HCT116 (cell line): Measurements from ENCODE around the gene SHROOM1. TPM values are rescaled to one million over a fixed set of nuclear protein-coding genes. Genes with fewer than 3 reads are reported as not detected.
"Not testable (repeated sequence)": the region's sequence is repeated elsewhere in the genome, so short reads cannot be mapped to it uniquely, and the experiment has no call there.

Experiments used
- ATAC-seq: fragments of 200-7000 bp; cut with Tn5 transposase; 2 replicates; pipeline ENCODE4 v1.9.1; 2020; ENCODE audit warnings: mild to moderate bottlenecking, moderate library complexity
- BruUV-seq: library from RNA; stranded (reverse); fragments of 400-500 nt; replicated peaks from 2 replicates; lab custom pipeline; 2021; lab: Mats Ljungman, UMichigan
- CTCF ChIA-PET: fragments of 300-600 bp; sonication (Branson Sonifier 250); formaldehyde crosslinking; loops from one replicate; lab custom pipeline; 2021; ENCODE audit warnings: antibody characterized with exemption; lab: Charles Lee
- POLR2A ChIA-PET: fragments of 300-600, 350-600 bp; sonication (Branson Sonifier 250); formaldehyde crosslinking; loops from one replicate; lab custom pipeline; 2021; ENCODE audit warnings: antibody characterized with exemption; lab: Charles Lee
- RAD21 ChIA-PET, 2 experiments: fragments of 300-600 bp; sonication (Branson Sonifier 250); formaldehyde crosslinking; loops; one replicate each; lab custom pipeline; 2023; ENCODE audit warnings: low total read pairs in 2 of 2; ENCODE audit not compliant: uncharacterized antibody in 2 of 2, unreplicated experiment in 2 of 2, low non-redundant PET in 1 of 2; lab: Charles Lee
- DNase-seq: peaks from one replicate; pipeline ENCODE4 v3.0.0-alpha.2; 2010; ENCODE audit warnings: low read depth, low spot score
- H2AFZ ChIP-seq: fragments of 200-600 bp; shearing (Covaris generic), sonication (generic); 2 replicates; pipeline ENCODE4 v1.6.1; 2017; ENCODE audit warnings: low read depth, mixed run types, mixed read lengths, antibody characterized with exemption, low read length; ENCODE audit not compliant: poor library complexity, severe bottlenecking
- H3K27ac ChIP-seq: 2 replicates; pipeline ENCODE4 v1.5.1; 2012; ENCODE audit warnings: low read depth, low read length
- H3K27me3 ChIP-seq: fragments of 200-600 bp; sonication (generic); 2 replicates; pipeline ENCODE4 v1.6.1; 2016; ENCODE audit warnings: mixed run types, low read length, mixed read lengths; ENCODE audit not compliant: insufficient read depth
- H3K36me3 ChIP-seq, 2 experiments: fragments of 200-500 bp in 1 of 2; fragments of 200-600 bp in 1 of 2; sonication (Bioruptor generic) in 1 of 2; sonication (generic) in 1 of 2; 2 replicates each; pipeline versions ENCODE4 v1.5.1 to v1.6.1; 2014 to 2016; ENCODE audit warnings: low read length in 2 of 2, inconsistent platforms in 1 of 2, mixed read lengths in 1 of 2, mixed run types in 1 of 2; ENCODE audit not compliant: insufficient read depth in 2 of 2, control insufficient read depth in 1 of 2
- H3K4me1 ChIP-seq, 2 experiments: fragments of 200-600 bp in 1 of 2; sonication (generic) in 1 of 2; 2 replicates each; pipeline versions ENCODE4 v1.5.1 to v1.6.1; 2012 to 2017; ENCODE audit warnings: low read length in 2 of 2, inconsistent platforms in 1 of 2, mild to moderate bottlenecking in 1 of 2, mixed read lengths in 1 of 2, mixed run types in 1 of 2, moderate library complexity in 1 of 2; ENCODE audit not compliant: insufficient read depth in 2 of 2, control insufficient read depth in 1 of 2
- H3K4me2 ChIP-seq: fragments of 200-600 bp; sonication (generic); 2 replicates; pipeline ENCODE4 v1.6.1; 2017; ENCODE audit warnings: mixed run types, low read length, mixed read lengths
- H3K4me3 ChIP-seq, 2 experiments: fragments of 200-600 bp in 1 of 2; sonication (generic) in 1 of 2; replicated peaks in 1 of 2; 2 replicates each; pipeline ENCODE4 v1.5.1; 2011 to 2016; ENCODE audit warnings: low read length in 2 of 2, control low read depth in 1 of 2, low read depth in 1 of 2, mild to moderate bottlenecking in 1 of 2, mixed read lengths in 1 of 2, mixed run types in 1 of 2
- H3K79me2 ChIP-seq: fragments of 200-600 bp; sonication (generic); 2 replicates; pipeline ENCODE4 v1.6.1; 2017; ENCODE audit warnings: mild to moderate bottlenecking, mixed run types, low read length, moderate library complexity, mixed read lengths; ENCODE audit not compliant: insufficient read depth
- H3K9ac ChIP-seq: fragments of 200-600 bp; sonication (generic); 2 replicates; pipeline ENCODE4 v1.6.1; 2016; ENCODE audit warnings: low read length, mixed read lengths
- H3K9me2 ChIP-seq: fragments of 200-600 bp; sonication (generic), shearing (Covaris generic); 2 replicates; pipeline ENCODE4 v1.6.1; 2017; ENCODE audit warnings: mixed run types, mild to moderate bottlenecking, moderate library complexity; ENCODE audit not compliant: insufficient read depth
- H3K9me3 ChIP-seq, 2 experiments: fragments of 200-500 bp in 1 of 2; fragments of 200-600 bp in 1 of 2; sonication (Bioruptor generic) in 1 of 2; sonication (generic) in 1 of 2; 2 replicates each; pipeline ENCODE4 v1.6.1; 2014 to 2017; ENCODE audit warnings: low read length in 2 of 2, mixed read lengths in 2 of 2, inconsistent platforms in 1 of 2, low read depth in 1 of 2, mild to moderate bottlenecking in 1 of 2, mixed run types in 1 of 2, moderate library complexity in 1 of 2; ENCODE audit not compliant: control insufficient read depth in 1 of 2, insufficient read depth in 1 of 2
- H4K20me1 ChIP-seq: fragments of 200-600 bp; sonication (generic), shearing (Covaris generic); 2 replicates; pipeline ENCODE4 v1.6.1; 2017; ENCODE audit warnings: mixed run types, mild to moderate bottlenecking, moderate library complexity; ENCODE audit not compliant: insufficient read depth
- CBX3 ChIP-seq: IDR thresholded peaks from 2 replicates; pipeline ENCODE4 v1.6.1; 2012; ENCODE audit warnings: low read depth
- CTCF ChIP-seq, 3 experiments: fragments of 200-600 bp in 1 of 3; sonication (generic) in 1 of 3; IDR thresholded peaks in 2 of 3; conservative IDR thresholded peaks in 1 of 3; 2 replicates each; pipeline ENCODE4 v1.5.1; 2012 to 2017; ENCODE audit warnings: low read depth in 2 of 3, low read length in 2 of 3, antibody characterized with exemption in 1 of 3, borderline replicate concordance in 1 of 3, control low read depth in 1 of 3, mild to moderate bottlenecking in 1 of 3, mixed read lengths in 1 of 3, mixed run types in 1 of 3, moderate library complexity in 1 of 3; ENCODE audit not compliant: insufficient read depth in 1 of 3
- ELF1 ChIP-seq: IDR thresholded peaks from 2 replicates; pipeline ENCODE4 v1.6.1; 2012; ENCODE audit warnings: low read depth, borderline replicate concordance
- RAD21 ChIP-seq: IDR thresholded peaks from 2 replicates; pipeline ENCODE4 v1.6.1; 2012; ENCODE audit warnings: low read depth, mild to moderate bottlenecking
- YY1 ChIP-seq: IDR thresholded peaks from 2 replicates; pipeline ENCODE4 v1.6.1; 2011; ENCODE audit warnings: low read length, low read depth, moderate library complexity, mild to moderate bottlenecking; ENCODE audit not compliant: insufficient replicate concordance; ENCODE audit errors: extremely low read depth
- intact Hi-C: fragments of 100-400 bp; cut with micrococcal nuclease; formaldehyde crosslinking; loops from 2 replicates; pipeline ENCODE4 v1.10.0; 2022
- total RNA-seq: library from RNA; stranded (reverse); gene quantifications from one replicate; pipeline ENCODE4 v1.2.1, GENCODE V29; 2021; ENCODE audit not compliant: unreplicated experiment

Gene SHROOM1
- total RNA-seq, 1 experiment from 2014 or later, result 9.5 TPM

DNA sequence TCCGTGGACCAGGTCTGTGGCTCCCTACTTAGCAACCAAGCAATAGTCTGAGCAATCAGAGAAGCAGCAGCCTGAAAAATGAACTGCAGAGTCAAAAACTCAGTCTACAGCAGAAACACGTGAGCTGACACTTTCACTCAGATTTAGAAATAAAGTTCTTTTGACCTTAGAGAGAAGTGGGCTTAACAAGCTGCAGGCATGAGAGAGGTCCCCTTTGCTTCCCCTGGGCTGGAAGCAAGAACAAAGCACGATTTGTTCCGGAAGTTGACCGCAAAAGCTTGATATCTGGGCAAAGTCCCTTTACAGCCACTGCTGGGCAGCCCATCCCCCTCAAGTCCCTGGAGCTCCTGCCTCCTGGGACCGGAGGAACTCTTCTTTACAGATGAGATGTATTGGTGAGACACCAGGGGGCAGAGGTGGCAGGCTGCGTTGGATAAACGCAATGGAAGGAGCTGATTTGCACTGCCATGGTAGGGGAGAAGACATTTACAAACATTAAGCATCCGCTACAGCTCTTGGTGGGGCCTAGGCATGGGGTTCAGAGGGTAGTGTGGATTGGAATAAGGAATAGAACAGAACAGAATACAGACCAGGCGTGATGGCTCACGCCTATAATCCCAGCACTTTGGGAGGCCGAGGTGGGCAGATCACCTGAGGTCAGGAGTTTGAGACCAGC lies 23.1 kb downstream of the SHROOM1 start:
- no TSS peak for BruUV-seq
- ATAC-seq, result peak; percentile 98
- H3K9ac ChIP-seq, result 0 out of 2 replicates have a peak overlapping the region, but pooled peaks have one; percentile 16
- no peaks in the 10 kb centered on the region for H3K9me2 ChIP-seq
- intact Hi-C loops, result no loop called here
- H3K79me2 ChIP-seq, result no peaks in the 10 kb centered on the region
- DNase-seq, result peak; percentile 57
- H3K4me3 ChIP-seq, result no peak overlapping the region
- ChIA-PET CTCF (interaction anchor here (0.5 to 5.8 kb wide), 16 partner anchors 8 to 438 kb away, joined by 3 to 69 read pairs (median 4); partner anchors contain the start of genes CCNI2, KIF3A, SHROOM1 and SLC22A5), POLR2A (no interaction called here), RAD21 (interaction anchor here (1.1 to 1.4 kb wide), 2 partner anchors 13 kb away, joined by 4 to 8 read pairs; no protein-coding TSS in a partner anchor)
- H3K36me3 ChIP-seq, result no peaks in the 10 kb centered on the region
- H3K27me3 ChIP-seq, result no peaks in the 10 kb centered on the region
- peaks cover 8 to 11% of the 10 kb centered on the region in 2 experiments for H3K4me1 ChIP-seq
- no peaks in the 10 kb centered on the region for H3K9me3 ChIP-seq
- H2AFZ ChIP-seq, result peak overlapping the region; percentile 95
- peak overlapping the region; percentile 18; the same call in 1 of the 2 replicates for H3K27ac ChIP-seq
- peak overlapping the region; percentile 60 for H3K4me2 ChIP-seq
- H4K20me1 ChIP-seq, result no peaks in the 10 kb centered on the region
- no peak for TF ChIP-seq ELF1
- peak; percentile 63 for TF ChIP-seq YY1
- peak; percentile 56; the same call in 1 of the 2 replicates for TF ChIP-seq CBX3
- peak; percentile 62 for TF ChIP-seq RAD21
- peak; percentile 54 to 70 (median 60); a peak in 5 of 6 replicates for TF ChIP-seq CTCF (IDR thresholded peaks at IDR 0.05 in 2 of 3, conservative IDR thresholded peaks at IDR 0.05 in 1 of 3; ENCODE audit: borderline replicate concordance in 1 of 3, insufficient read depth in 1 of 3, low read depth in 2 of 3, low read length in 2 of 3)

- H3K4me3 ChIP-seq, POLR2A ChIA-PET: not testable (repeated sequence)
- peak overlapping the region; percentile 18; the same call in 1 of the 2 replicates for H3K27ac ChIP-seq
Observed at GRCh38 chr5:132806804-132807162, 23.7 kb downstream of the SHROOM1 start.

DNA sequence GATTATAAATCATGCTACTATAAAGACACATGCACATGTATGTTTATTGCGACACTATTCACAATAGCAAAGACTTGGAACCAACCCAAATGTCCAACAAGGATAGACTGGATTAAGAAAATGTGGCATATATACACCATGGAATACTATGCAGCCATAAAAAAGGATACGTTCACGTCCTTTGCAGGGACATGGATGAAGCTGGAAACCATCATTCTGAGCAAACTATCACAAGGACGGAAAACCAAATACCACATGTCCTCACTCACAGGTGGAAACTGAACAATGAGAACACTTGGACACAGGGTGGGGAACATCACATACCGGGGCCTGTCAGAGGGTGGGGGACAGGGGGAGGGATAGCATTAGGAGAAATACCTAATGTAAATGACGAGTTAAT lies 24.6 kb downstream of the SHROOM1 start:
- H3K79me2 ChIP-seq, H3K27me3 ChIP-seq, CTCF ChIA-PET, H4K20me1 ChIP-seq, H3K4me1 ChIP-seq, H3K4me2 ChIP-seq, H3K9me2 ChIP-seq, intact Hi-C loops, H3K9ac ChIP-seq, H3K9me3 ChIP-seq, ATAC-seq, RAD21 ChIA-PET, H2AFZ ChIP-seq, H3K4me3 ChIP-seq, DNase-seq, POLR2A ChIA-PET, H3K36me3 ChIP-seq, H3K27ac ChIP-seq, BruUV-seq: not testable (repeated sequence)

More at GRCh38 chr5:132806804-132807162, 23.7 kb downstream of the SHROOM1 start:
- ATAC-seq, H3K27me3 ChIP-seq, intact Hi-C loops, H3K79me2 ChIP-seq, H3K36me3 ChIP-seq, H3K9me2 ChIP-seq, H3K4me1 ChIP-seq, H3K9me3 ChIP-seq, DNase-seq, BruUV-seq, H4K20me1 ChIP-seq: not testable (repeated sequence)
- Histone ChIP-seq H3K9ac (0 out of 2 replicates have a peak overlapping the region, but pooled peaks have one; percentile 16), H2AFZ (peak overlapping the region; percentile 95), H3K4me2 (peak overlapping the region; percentile 60)
- ChIA-PET CTCF (interaction anchor here (0.5 to 5.8 kb wide), 15 partner anchors 9 to 437 kb away, joined by 3 to 69 read pairs (median 5); partner anchors contain the start of genes CCNI2, KIF3A, SHROOM1 and SLC22A5), RAD21 (interaction anchor here (1.1 to 1.4 kb wide), 2 partner anchors 13 kb away, joined by 4 to 8 read pairs; no protein-coding TSS in a partner anchor)
